Effector memory CD4-positive, alpha-beta T cell (primary cell): ENCODE measurements around the gene NCAPD2.
A peak's percentile ranks its signal among the peaks of the same experiment; 100 is the strongest.

ENCODE experiments used
- DNase-seq, 3 donors: peaks; one replicate each; pipeline ENCODE4 v3.0.0-alpha.2; 2020
- H3K27ac ChIP-seq: 2 replicates; pipeline ENCODE4 v1.7.0; 2013; ENCODE audit warnings: mild to moderate bottlenecking, low read length, moderate library complexity; ENCODE audit not compliant: insufficient read depth, poor library complexity, severe bottlenecking
- H3K27me3 ChIP-seq: replicated peaks from 2 replicates; pipeline ENCODE4 v1.7.0; 2013; ENCODE audit warnings: mild to moderate bottlenecking, low read length; ENCODE audit not compliant: insufficient read depth, control insufficient read depth, poor library complexity, severe bottlenecking
- H3K36me3 ChIP-seq: 2 replicates; pipeline ENCODE4 v1.7.0; 2013; ENCODE audit warnings: mild to moderate bottlenecking, low read length, moderate library complexity; ENCODE audit not compliant: control insufficient read depth, insufficient read depth
- H3K4me1 ChIP-seq: 2 replicates; pipeline ENCODE4 v1.7.0; 2013; ENCODE audit warnings: low read length, mild to moderate bottlenecking; ENCODE audit not compliant: control insufficient read depth, insufficient read depth, poor library complexity, severe bottlenecking
- H3K4me3 ChIP-seq: 2 replicates; pipeline ENCODE4 v1.7.0; 2013; ENCODE audit warnings: low read length, low read depth, mild to moderate bottlenecking; ENCODE audit not compliant: insufficient read depth, poor library complexity, severe bottlenecking
- H3K9me3 ChIP-seq: 2 replicates; pipeline ENCODE4 v1.7.0; 2013; ENCODE audit warnings: mild to moderate bottlenecking, low read length, moderate library complexity; ENCODE audit not compliant: control insufficient read depth

Gene NCAPD2

DNA sequence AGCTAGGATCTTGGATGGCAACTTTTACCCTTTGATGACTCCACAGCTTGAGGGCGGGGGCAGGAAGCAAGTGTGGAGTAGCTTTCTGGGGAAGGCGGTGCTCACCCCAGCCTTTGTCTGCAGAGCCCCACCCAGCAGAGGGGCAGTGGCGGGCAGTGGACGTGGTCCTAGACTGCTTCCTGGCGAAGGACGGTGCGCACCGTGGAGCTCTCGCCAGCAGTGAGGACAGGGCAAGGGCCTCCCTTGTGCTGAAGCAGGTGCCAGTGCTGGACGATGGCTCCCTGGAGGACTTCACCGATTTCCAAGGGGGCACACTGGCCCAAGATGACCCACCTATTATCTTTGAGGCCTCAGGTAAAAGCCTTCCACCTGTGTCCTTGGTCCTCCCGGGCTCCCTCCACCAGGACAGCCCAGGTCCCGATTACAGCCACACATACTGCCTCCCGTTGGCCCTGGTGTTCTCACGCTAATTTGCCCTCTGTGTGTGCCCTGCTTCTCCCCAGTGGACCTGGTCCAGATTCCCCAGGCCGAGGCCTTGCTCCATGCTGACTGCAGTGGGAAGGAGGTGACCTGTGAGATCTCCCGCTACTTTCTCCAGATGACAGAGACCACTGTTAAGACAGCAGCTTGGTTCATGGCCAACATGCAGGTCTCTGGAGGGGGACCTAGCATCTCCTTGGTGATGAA, 40.8 kb upstream of the NCAPD2 start:
- H3K4me3 ChIP-seq = peak overlapping the region; percentile 94
- no peaks in the 10 kb centered on the region for H3K27me3 ChIP-seq
- peak overlapping the region; percentile 95 for H3K27ac ChIP-seq
- no peak for DNase-seq
- H3K4me1 ChIP-seq = peaks cover 37% of the 10 kb centered on the region
- peaks cover 32% of the 10 kb centered on the region for H3K36me3 ChIP-seq
- no peaks in the 10 kb centered on the region for H3K9me3 ChIP-seq

DNA sequence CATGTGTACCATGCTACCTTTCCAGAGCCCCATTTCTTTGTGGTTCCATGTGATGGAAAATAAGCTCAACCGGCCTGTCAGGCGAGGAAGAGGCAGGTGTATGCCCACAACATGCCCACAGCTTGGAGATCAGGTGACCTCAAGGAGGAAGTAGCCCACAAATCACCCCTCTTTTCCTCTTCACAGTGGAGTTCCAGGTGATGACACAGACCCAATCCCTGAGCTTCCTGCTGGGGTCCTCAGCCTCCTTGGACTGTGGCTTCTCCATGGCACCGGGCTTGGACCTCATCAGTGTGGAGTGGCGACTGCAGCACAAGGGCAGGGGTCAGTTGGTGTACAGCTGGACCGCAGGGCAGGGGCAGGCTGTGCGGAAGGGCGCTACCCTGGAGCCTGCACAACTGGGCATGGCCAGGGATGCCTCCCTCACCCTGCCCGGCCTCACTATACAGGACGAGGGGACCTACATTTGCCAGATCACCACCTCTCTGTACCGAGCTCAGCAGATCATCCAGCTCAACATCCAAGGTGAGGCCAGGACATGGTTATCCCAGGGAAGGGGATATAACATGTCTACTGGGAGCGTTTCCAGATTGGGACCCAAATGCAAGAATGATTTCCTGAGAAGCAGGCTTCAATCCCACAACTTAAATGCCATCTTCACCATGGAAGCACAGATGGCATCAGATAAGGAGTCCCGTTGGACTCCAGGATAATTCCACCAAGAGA, 36.5 kb upstream of the NCAPD2 start:
- peaks cover 46% of the 10 kb centered on the region for H3K4me1 ChIP-seq
- H3K4me3 ChIP-seq = no peak overlapping the region
- no peaks in the 10 kb centered on the region for H3K27me3 ChIP-seq
- DNase-seq = no peak
- no peaks in the 10 kb centered on the region for H3K9me3 ChIP-seq
- no peak overlapping the region for H3K27ac ChIP-seq
- peaks cover 39% of the 10 kb centered on the region for H3K36me3 ChIP-seq

DNA sequence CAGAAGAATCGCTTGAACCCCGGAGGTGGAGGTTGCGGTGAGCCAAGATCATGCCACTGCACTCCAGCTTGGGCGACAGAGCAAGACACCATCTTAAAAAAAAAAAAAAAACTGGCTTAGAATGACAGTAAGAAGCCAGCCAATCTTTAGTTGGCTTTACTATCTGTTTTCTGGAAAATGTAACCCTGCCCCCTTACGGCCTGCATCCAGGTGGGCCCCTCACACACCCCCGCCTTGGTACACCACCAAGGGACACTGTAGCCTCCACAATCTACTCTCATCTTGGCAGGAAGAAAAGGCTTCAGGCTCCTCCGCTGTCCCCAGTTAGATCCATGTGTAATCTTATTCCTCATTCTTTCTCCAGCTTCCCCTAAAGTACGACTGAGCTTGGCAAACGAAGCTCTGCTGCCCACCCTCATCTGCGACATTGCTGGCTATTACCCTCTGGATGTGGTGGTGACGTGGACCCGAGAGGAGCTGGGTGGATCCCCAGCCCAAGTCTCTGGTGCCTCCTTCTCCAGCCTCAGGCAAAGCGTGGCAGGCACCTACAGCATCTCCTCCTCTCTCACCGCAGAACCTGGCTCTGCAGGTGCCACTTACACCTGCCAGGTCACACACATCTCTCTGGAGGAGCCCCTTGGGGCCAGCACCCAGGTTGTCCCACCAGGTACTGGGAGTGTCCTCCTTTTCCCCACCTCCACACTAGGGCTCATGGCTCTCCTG, 35.5 kb upstream of the NCAPD2 start:
- H3K27me3 ChIP-seq = no peaks in the 10 kb centered on the region
- H3K4me1 ChIP-seq = peaks cover 46% of the 10 kb centered on the region
- no peak for DNase-seq
- no peak overlapping the region for H3K4me3 ChIP-seq
- no peak overlapping the region for H3K27ac ChIP-seq
- peaks cover 39% of the 10 kb centered on the region for H3K36me3 ChIP-seq
- no peaks in the 10 kb centered on the region for H3K9me3 ChIP-seq

- DNase-seq = no peak
- H3K27me3 ChIP-seq = no peaks in the 10 kb centered on the region
- H3K27ac ChIP-seq = no peak overlapping the region
- H3K9me3 ChIP-seq = no peaks in the 10 kb centered on the region
- H3K36me3 ChIP-seq = peaks cover 39% of the 10 kb centered on the region
- peaks cover 47% of the 10 kb centered on the region for H3K4me1 ChIP-seq
- no peak overlapping the region for H3K4me3 ChIP-seq
Observed at GRCh38 chr12:6459004-6459337, 34.9 kb upstream of the NCAPD2 start.

GRCh38 chr12:6460751-6461371, 33.0 kb upstream of the NCAPD2 start:
- Histone ChIP-seq H3K36me3 (peaks cover 37% of the 10 kb centered on the region), H3K27me3 (no peaks in the 10 kb centered on the region), H3K4me1 (peaks cover 63% of the 10 kb centered on the region), H3K4me3 (peak overlapping the region; percentile 32), H3K27ac (peak overlapping the region; percentile 86), H3K9me3 (no peaks in the 10 kb centered on the region)
- DNase-seq = no peak

GRCh38 chr12:6461401-6462233, 32.3 kb upstream of the NCAPD2 start:
- Histone ChIP-seq H3K9me3 (no peaks in the 10 kb centered on the region), H3K36me3 (peaks cover 45% of the 10 kb centered on the region), H3K4me1 (peaks cover 64% of the 10 kb centered on the region), H3K4me3 (peak overlapping the region; percentile 32), H3K27ac (peak overlapping the region; percentile 86), H3K27me3 (no peaks in the 10 kb centered on the region)
- peak; percentile 76 to 80 (median 79) for DNase-seq

GRCh38 chr12:6462234-6462995, 31.5 kb upstream of the NCAPD2 start:
- H3K4me1 ChIP-seq = peaks cover 61% of the 10 kb centered on the region
- H3K27ac ChIP-seq = peak overlapping the region; percentile 86
- peak overlapping the region; percentile 0 for H3K4me3 ChIP-seq
- no peaks in the 10 kb centered on the region for H3K27me3 ChIP-seq
- H3K9me3 ChIP-seq = no peaks in the 10 kb centered on the region
- DNase-seq = peak in 1 of 3 donors; percentile 25
- peaks cover 38% of the 10 kb centered on the region for H3K36me3 ChIP-seq

DNA sequence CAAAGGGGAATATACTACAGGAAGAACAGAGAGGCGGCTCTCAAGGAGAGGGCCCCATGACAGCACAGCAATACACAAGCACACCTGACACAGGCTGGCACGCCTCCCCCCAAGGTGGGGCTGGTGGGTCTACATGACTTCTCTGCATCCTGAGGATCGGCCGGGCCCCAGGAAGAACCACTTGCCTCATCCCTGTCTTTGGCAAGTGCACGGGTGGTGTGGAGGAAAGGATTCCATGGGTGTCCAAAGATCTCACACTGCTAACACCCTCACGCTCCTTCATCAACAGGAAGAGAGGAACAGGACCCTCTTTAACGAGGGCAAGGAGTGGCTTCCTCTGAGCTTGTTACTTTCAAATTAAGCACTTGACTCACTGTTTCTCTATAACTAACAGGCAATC, 30.7 kb upstream of the NCAPD2 start:
- no peaks in the 10 kb centered on the region for H3K9me3 ChIP-seq
- H3K27me3 ChIP-seq = no peaks in the 10 kb centered on the region
- H3K27ac ChIP-seq = peak overlapping the region; percentile 86
- DNase-seq = no peak
- peaks cover 61% of the 10 kb centered on the region for H3K4me1 ChIP-seq
- H3K4me3 ChIP-seq = peak overlapping the region; percentile 0
- peaks cover 33% of the 10 kb centered on the region for H3K36me3 ChIP-seq

DNA sequence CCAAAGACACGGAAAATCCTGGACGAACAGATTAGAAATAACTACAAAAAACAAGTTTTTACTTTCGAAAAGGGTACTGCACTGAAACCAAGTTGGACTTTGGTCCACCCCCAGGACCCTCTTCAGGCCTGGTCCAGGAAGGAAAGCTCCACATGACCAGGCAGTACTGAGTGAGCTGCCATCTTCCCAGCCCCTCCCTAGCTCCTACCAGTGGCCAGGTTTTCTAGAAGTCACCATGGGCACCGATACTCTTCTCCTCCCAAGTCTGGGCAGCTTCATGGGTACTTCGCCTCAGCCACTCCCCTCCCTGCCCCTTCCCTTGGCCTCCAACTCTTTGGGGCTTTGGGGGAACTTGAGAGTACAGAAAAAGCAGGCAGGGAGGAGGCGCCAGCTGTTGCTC, 30.0 kb upstream of the NCAPD2 start:
- H3K4me1 ChIP-seq = peaks cover 67% of the 10 kb centered on the region
- peak overlapping the region; percentile 86 for H3K27ac ChIP-seq
- peaks cover 26% of the 10 kb centered on the region for H3K36me3 ChIP-seq
- H3K4me3 ChIP-seq = no peak overlapping the region
- no peak for DNase-seq
- no peaks in the 10 kb centered on the region for H3K27me3 ChIP-seq
- H3K9me3 ChIP-seq = no peaks in the 10 kb centered on the region
